GM19372 (cell line): ENCODE results near the gene CELSR1.

Experiments
- ATAC-seq: cut with Tn5 transposase; IDR thresholded peaks from one replicate; pipeline ENCODE4 v1.9.1; 2021; ENCODE audit warnings: mild to moderate bottlenecking, low read depth, moderate library complexity; ENCODE audit not compliant: unreplicated experiment

CELSR1 gene

DNA sequence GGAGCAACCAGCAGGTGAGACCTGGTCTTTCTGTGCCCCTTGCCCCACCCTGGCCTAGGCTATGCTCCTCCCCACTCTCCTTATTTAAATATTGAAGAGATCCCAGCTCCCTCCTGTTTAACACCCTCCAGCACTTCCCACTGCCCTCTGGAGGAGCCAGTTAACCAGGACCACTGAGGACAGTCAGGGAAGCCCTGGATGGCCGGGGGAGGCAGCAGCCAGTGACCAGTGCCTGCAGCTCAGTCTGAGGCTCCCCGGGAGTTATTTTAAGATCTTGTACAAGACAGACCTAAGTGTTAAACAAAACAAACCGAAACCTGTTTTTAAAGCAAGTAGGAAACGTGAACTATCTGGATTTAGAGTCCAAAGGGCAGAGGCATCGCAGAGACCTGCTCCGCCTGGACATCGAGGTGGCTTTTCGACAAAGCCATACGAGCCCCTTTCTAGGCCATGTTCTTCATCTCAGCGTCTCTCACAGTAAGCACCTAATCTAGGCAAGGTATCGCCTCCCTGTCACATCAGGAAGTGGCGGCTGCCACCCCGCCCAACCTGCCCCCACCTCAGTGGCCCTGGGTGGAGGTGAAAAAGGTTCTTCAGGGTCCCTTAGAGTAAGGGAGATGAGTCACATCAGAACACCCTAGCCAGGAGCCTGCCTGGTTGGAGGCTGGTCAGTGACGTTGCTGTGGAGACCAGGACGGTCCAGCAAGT, 166.7 kb downstream of the CELSR1 start:
- ATAC-seq, result no peak

DNA sequence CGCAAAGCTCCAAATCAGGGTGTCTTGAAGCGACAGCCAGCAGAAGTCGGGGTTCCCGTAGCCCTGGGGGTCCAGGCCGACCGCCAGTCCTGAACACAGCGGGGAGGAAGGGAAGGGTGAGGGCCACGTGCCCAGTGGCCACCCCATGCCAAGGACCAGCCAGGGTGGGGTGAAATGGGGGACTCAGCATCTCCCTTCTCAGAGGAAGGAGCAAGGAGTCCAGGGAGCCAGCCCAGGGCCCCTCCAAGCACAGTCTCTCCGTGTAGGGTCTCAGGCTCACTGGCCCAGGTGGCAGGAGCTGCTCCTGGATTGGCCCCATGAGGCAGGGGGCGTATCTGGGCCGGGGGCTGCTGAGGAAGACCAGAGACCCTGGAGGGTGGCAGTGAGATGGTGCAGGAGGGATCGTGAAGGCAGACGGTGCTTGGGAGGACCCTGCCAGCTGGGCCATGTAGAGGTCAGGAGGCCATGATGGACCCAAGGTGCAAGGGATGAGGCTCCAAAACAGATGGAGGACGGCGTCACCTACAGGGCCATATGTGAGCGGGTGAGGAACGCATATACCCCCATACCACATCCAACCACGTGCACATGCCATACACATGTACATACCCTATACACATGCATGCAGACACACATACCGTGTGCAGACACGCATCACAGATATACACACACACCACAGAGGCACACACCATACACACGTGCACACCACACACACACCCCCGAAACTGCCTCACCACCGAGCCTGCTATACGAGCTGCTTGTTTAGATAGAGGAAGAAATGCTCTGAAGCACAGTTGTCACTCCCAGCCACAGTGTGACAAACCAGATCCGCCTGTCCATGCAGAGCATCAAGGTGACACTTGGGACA, 167.5 kb downstream of the CELSR1 start:
- no peak for ATAC-seq

DNA sequence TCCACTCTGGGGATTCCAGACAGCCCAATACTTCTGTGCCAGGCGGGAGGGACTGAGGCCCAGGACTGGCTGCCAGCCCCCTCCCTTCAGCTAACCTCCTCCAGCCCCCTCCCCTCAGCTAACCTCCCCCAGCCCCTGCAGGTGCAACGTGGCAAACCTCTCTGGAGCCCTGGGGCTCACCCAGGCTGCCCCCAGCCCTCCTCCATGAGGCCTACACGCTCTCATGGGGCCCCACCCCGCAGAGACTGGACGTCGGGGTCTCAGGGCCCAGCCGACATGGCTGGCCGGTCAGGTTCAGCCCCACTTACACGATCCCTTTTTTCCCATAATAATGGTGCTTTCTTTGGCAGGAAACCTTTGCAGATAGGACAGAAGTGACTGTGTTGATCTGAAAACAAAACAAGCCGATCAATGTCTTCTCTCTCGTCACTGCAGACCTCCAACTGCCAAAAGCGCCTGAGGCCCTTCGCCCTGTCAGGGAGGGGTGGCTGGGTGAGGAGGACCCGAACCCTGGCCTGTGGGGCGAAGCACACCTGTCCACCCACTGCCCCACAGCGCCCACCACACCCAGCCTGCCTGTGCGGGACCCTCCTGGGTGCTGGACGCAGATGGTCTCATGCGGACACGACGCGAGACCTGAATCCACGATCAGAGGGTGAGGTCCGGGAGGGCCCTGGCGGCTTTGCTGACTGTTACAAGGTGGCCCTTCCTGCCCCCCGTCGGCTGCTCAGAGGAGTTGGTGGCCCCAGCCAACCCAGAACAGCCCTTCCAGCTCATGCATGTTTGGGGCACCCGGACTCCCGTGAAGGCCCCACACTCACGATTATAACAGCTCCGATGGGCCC, 168.3 kb downstream of the CELSR1 start:
- no peak for ATAC-seq

DNA sequence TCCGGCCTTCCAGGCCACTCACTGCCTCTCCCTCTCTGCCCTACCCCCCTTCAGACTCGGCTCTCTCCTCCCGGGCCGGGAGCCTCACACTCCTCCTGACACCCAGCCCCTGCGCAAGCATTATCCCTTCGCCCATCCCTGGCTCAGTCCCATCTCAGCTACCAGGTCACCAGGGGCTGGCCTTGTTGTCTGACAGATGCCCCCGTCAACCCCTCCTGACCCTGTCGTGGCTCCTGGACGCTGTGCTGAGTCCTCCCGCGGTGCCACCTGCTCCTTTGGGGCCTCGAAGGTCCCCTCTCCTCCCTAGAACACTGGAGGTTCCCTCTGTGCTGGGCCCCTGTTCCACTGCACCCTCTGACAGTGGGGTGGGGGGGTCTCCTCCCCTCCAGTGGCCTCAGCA, 169.0 kb downstream of the CELSR1 start:
- ATAC-seq, result no peak

DNA sequence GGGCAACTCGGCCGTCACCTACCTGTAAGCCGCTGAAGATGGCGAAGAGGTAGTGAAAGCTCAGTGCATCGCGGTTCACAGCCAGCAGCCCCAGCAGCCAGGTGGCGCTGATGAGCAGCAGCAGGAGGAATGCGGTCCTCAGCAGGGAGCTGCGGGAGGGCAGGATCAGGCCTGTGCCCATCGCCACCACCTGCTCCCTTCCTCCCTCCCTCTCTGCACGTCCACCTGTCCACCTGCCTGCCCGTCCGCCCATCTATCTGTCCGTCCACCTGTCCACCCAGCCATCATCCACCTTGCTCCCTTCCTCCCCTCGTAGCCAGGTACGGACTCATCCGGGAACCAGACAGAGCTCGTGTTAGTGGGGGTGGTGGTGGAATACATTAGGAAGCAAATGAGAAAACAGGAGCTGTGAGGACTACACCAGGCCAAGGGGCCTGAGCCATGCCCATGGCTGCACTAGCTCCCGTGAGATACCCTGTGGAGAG, 169.7 kb downstream of the CELSR1 start:
- no peak for ATAC-seq

DNA sequence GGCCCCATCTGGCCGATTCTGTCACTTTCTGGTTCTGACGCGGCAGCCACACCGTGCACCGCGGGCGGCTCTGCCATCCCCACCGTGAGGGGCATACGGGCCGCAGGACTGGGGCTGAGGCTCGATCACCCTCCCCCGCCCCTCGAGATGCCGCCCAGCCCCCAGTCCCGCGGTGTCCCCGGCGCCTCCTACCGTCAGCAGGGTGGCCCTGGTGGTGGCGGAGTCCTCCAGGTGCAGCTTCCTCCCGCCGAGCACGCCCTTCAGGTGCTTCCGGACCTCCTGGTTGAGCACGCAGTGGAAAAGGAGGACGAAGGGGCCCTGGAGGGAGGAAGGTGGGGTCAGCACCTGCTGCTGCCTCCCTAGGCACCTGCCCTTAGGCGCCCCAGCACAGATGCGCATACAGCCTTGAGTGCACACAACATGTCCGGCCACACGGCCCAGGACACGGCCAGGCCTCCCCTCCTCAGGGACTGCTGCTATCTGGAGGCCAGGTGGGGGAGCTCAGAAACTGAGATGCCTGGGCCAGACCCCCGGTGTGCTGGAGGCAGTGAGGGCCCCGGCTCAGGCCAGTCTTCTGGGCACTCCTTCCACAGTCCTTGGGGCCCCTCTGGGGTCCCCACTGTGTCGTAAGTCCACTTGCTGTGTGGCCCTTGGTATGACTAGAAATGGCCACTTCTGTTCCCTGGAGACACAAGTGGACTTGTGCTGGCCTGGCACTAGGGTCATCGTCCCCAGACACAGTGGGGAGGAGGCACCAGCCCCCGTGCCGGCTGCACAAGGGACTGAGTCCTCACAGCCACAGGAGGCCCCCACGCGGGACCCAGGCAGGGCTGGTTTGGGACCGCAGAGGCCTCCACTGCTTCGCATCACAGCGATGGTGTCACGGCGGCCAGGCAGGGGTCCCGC, 170.4 kb downstream of the CELSR1 start:
- no peak for ATAC-seq

DNA sequence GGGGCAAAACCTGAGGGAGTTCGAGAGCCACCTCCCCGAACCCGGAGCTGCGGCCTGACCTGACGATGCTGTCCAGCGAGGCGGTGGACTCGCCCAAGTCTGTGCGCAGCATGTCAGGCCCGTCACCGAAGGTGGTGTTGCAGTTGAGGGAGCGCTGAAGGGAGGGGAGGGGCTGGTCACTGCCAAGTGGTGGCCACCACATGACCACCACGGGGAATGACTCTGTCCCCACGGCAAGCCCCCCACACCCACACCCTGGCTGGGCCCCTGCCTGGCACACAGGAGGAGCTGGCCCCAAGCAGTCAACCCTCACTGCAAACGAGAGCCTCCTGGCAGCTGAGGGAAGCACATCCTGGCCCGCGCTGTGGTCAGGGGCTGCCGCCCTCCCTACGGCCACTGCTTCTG, 171.1 kb downstream of the CELSR1 start:
- no peak for ATAC-seq

DNA sequence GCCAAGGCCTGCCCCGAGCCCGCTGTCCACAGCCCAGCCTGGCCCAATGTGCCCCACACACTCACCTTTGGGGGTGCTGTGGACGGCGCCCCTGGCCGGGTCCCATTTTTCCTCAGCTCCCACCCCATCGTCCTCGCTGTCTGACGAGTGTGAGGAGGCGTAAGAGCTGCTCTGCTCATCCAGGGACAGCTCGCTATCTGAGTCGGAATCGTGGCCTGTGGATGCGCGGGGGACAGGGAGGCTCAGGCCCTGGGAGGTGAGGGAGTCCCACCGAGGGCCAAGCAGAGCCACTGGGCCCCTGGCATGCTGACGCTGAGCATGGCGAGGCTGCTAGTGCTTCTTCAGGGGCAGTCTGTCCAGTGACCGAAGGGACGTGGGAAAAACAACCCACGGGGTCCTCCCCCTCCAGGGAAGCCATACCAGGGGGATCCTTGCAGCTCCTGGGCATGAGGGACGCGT, 172.2 kb downstream of the CELSR1 start:
- ATAC-seq, result no peak

DNA sequence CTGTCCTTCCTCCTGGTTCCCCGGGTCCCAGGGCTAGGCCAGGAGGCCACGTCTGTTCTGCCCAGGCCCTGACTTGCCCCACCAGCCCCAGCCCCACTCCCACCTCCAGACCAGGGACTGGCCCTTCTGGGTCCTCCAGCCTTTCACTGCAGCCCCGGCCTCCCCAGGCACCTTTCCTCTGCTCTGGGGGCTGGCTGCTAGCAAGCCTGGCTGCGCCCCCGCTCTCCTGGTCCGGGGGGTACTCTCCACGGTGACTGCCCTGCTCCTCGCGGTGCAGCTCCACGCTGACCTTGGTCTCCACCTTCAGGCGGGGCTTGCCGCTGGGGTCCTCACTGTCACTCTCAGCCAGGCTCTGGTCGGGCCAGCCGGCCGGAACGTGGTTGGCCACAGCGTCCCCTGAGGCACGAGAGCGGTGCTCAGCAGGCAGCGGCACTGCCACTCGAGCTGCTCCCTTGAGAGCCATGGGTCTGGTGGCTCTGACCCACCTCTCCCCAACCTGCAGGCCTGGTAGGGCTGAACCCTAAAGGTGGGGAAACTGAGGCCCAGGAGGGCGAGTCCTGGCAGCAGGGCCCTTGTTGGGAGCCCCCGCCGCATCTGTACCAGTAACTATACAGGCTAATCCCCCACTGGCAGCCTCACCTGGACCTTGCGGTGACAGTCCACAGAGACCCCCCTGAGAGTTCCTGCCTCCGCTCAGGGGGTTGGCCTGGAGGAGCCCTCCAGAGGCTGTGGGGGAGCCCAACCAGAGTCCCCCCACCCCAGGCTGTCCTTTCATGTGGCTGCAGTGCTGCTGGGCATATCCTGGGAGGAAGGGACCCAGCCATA, 172.9 kb downstream of the CELSR1 start:
- ATAC-seq, result no peak

DNA sequence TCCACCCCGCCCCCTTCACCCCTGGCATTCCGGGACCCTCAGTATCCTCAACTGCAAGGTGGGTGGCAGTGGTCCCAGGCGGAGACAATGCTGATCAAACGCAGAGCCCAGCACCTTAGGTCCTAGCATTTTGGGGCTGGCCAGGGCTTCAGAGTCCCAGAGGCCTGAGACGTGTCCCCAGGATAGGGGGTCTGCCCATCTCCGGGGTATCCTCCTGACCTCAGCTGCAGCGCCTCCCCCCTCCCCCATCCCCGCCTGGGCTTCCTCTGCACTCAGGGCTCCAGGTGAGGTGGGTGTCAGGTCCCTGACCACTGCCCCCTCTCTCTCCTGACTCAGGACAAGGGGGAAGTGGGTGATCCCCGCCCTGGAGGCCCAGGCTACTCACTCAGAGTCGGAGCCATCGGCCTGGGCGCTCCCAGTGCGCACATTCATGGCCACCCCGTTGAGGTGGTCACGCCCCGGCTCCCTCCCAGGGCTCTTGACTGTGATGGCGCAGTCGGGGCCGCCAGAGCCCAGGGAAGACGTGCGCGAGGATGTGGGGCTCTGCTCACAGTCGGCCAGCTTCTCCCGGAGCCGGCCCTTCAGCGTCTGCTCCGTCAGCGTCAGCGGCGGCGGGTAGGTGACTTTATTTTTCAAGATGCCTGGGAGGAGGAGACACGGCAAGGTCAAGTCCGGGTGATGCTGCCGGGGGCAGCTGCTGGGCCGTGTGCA, 173.7 kb downstream of the CELSR1 start:
- no peak for ATAC-seq

DNA sequence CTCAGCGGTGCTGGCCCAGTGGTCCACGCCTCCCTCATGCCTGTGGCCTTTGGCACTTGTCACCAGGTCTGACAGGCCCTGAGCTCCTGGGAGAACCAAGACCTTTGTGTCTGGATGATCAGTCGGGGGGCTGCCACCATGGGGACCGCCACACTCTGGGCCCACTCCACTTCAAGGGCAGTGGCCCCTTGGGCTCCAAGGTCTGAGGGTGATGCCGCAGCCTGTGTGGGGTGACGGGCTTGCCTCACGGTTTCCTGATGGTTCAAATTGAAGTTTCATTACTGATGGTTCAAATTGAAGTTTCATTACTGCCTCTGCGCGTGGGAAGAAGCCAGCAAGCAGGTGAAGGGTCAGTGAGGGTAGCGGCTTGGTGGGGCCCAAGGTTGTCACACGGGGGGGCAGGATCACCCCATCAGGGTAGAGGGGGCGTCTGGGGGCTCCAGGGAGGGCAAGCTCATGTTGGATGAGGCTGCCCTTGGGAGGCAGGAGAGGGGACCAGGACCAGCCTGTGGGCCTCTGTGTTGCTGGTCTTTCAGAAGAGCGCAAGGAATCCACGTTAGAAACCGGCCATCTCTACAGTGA, 174.4 kb downstream of the CELSR1 start:
- ATAC-seq, result no peak

DNA sequence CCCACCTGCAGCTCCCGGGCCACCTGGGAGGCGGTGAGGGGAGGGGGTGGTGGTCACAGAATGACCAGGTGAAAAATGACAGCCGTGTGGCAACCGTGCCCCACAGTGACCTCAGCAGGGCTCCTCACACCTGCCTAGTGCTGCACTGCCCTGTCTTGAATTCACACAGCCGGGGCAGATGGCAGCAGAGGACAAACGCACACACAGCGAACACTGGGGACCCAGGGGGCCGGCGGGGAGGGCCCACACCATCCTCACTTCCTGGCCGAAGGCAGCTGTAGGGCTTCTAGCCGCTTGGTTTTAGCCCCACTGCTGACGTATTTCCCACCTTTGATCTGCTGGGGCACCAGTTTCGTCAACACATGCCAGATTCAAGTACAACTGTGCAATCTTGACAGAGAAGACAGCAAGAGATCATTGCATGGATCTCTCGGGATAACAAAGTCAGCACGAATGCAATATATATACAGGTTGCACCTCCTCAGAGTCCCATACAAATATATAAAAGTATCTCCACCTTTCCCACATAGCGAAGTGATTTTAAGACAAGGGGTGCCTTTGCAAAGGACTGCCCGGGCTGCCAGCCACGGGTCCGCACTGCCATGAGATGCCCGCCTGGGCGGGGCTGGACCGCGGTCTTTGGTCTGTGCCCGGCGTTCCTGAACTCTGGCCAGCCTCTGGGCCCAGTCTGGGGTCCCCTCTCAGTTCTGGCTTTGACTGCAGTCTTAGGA, 175.1 kb downstream of the CELSR1 start:
- ATAC-seq, result no peak

DNA sequence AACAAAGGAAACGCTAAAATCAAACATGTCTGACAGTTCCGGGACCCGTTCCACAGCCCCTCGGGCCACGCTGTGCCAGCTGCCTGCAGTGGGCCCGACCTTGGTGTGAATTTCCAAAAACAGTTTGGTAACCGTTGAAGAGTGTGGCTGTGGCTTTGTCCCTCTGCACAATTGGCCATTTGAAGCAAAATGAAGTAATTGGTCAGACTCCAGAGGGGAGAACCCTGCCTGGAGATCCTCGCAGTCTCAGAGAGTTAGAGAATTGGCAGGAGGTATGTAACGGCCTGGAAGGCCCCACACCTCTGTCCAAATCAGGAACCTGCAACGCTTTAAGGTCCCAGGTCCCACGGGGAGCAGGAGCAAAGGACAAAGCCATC, 175.6 kb downstream of the CELSR1 start:
- no peak for ATAC-seq

DNA sequence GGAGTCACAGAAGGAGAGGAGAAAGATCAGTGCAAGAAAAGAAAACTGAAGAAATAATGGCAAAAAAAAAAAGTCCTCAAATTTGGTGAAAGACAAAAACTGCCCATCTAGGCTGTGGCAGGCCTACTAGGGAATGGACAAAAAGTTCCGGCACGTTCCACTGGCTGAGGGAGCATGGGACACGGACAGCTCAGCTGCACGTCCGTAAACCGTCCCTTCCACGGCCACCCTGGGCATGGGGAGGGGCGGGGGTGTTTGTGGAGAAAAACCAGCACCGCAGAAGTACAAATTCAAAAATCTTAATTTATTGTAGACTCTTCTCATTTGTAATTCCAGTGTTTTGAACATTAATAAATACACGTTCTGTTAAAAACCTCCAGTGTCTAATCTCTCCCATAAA, 176.5 kb downstream of the CELSR1 start:
- no peak for ATAC-seq

DNA sequence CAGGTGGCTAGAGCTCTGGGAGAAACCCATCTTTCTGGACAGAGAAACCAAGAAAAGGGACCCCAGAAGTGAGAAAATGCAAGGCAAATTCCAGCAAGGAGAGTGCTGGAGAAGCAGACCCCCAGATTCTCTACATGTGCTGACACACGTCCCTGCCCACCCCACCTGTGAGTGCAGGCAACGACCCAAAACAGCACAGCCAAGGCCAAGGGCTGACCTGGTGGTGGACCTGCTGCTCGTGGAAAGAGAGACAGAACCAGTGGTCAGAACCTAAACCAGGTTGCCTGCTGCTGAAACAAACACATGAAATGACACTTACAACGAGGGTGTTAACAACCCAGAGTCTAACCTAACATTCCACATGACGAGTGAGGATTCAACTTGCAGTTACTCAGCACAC, 177.3 kb downstream of the CELSR1 start:
- ATAC-seq, result no peak

DNA sequence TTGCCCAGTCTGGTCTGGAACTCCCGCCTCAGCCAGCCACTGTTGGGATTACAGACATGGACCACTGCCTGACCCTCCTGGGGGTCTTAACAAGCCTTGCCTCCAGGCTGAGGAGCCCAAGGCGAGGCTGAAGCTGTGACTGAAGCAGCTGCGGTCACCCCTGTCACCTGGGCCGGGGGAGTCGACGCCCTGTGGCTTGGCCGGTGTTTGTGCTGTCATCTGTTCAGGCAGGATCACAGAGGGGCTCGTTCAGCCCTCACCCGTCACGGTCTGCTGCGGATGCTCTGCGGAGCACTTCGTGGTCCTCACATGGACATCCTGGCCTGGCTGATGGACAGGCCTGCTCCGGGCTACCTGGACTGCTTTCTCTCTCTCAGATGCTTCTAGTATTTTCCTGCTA, 178.1 kb downstream of the CELSR1 start:
- no peak for ATAC-seq

DNA sequence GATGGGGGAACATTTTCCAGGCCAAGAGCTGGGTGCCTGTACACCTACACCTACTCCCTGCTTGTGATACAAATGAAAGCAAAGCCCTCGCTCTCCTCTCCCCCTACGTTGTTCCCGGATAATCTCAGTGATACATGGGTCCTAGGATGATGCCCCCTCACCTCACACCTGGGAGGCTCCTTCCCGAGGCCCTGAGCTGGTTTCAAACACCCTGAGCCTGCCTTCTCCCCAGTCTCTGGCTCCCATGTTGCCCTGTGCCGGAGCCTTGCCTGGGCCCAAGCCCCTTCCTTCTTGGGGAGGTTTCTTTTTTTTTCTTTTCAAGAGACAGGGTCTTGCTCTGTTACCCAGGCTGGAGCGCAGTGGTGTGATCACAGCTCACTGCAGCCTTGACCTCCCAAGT, 178.7 kb downstream of the CELSR1 start:
- no peak for ATAC-seq
